HPDE6-E6E7 (cell line): Measurements from ENCODE around the gene PRKCB.
"Not testable (repeated sequence)": the region's sequence is repeated elsewhere in the genome, so short reads cannot be mapped to it uniquely, and the experiment has no call there.

Experiments used
- DNase-seq: peaks from one replicate; pipeline ENCODE4 v3.0.0; 2011; ENCODE audit warnings: missing footprints; ENCODE audit errors: extremely low spot score

PRKCB gene

DNA sequence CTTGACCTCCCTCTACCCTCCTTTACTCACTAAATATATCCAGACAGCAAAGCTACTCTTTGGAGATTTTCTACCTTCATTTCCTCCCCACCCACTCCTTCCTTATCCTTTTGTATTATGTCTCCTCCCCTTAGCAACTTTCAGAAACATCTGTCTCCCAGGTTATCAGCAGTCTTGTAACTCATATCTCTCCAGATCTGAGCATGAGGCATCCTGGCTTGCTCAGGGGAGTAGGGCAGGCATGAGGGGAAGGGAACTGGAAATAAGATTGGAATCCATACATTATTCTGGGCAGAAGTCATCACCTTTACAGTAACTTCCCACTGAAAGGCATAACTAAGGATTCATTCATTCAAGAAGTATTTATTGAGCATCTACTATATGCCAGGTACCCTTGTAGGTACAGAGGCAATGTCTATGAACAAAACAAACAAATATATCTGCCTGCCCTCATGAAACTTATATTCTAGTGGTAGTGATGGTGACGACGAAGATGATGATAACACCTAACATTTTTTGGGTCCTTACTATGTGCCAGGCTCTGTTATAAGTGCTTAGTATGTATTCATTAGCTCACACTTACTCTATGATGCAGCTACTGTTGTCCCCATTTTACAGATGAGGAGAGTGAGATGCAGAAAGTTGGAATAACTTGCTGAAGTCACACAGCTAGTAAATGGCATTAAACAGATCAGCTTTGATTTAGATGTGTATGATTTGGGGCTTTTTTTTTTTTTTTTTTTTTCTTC, 296.4 kb downstream of the PRKCB start:
- no peak for DNase-seq

DNA sequence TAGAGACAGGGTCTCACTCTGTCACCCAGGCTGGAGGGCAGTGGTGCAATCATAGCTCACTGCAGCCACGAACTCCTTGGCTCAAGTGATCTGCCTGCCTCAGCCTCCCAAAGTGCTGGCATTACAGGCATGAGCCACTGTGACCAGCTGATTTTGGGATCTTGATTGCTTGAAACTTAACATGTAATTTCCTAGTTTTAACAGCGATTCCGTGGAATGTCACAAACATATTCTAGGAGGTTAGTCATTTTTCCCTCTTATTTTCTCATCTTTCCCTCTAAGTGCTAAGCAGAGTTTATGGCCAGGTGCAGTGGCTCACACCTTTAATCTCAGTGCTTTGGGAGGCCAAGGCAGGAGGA, 297.0 kb downstream of the PRKCB start:
- no peak for DNase-seq

DNA sequence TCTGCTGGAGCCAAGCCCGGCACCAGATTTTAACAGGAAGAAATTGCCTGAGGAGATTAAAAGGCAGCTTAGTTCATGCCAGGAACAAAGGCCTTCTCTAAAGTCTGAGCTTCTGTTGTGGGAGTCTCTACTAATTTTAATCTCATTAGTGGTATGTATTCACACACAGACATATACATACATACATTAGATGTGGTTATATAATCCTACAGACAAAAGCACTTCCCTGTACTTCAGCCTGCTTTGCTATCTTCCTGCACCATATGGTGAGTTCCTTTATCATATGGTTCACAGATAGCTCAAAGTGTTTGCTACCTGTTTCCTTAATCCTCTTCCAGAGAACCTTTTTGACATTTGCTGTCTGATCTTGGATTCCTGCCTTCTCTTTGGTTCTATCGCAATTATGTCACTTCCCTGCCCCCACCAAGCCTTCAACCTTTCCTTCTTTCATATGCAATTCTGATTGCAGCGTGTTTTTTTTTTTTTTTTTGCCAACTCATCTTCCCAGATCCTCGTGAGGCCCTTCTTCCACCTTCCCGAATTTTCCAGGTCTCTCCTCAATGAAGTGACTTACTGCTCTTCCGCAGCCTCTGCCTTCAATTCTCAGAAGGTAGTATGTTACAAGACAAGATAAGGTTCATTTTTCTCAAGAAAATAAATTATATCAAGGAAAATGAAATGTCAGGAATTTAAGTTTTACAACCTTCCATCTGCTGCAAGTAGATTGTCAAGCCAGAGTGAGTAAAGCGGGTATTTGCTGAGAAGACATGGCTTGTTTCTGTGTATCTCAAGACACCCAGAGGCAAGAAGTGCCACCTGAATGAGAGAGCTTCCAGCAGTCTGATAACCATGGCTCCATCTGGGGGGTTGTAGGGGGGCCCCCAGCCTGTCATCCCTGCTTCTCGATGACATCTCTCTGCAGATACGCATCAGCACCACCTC, 300.1 kb downstream of the PRKCB start:
- DNase-seq: no peak

DNA sequence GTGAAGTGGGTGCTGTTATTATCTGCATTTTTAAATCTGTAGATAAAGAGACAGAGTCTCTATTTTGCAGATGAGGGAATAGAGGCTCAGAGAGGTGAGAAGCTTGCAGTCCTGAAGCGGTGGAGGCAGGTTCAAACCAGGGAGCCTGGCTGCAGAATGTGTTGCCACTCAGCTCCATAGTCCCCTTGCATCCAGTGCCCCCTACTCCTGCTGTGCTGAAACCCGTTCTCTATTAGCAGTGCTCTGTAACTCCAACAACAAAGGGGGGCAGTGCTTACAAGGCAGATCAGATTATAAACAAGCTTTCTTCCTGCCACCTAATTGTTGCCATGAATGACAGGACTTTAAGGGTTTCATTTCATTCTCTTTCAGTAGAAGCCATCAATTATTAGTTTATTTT, 302.2 kb downstream of the PRKCB start:
- no peak for DNase-seq

DNA sequence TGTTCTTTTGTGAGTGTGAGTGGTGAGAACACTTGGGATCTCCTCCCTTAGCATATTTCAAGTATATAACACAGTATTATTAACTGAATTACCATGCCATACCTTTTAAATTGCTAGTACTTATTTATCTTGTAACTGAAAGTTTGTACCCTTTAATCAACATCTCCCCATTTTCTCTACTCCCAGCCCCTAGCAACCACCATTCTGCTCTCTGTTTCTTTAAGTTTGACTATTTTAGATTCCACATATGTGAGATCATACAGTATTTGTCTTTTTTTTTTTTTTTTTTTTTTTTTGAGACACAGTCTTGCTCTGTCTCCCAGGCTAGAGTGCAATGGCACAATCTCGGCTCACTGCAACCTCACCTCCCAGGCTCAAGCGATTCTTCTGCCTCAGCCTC, 302.8 kb downstream of the PRKCB start:
- DNase-seq: no peak

- no peak for DNase-seq
These were observed 303.5 kb downstream of the PRKCB start for GRCh38 chr16:24139282-24139681.

GRCh38 chr16:24140730-24141129, 304.9 kb downstream of the PRKCB start:
- DNase-seq: no peak

DNA sequence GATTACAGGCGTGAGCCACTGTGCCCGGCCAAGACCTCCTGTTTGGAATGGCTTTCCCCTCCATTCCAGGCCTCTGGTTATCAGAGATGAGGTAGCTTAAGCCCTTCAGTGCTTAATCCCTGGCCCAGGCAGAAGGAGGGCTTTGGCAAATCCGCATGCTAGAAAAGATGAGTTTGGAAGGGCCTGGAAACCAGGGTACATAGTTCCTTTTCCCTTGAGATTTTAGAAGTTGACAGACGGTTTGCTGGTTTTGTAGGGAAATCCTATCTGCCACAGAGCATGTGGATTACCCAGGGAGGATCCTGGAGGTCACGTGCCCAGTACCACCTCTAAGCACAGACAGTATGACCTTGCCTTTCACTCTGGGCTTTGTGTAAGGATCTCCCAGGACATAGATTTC, 305.7 kb downstream of the PRKCB start:
- DNase-seq: no peak

GRCh38 chr16:24141917-24142316, 306.1 kb downstream of the PRKCB start:
- no peak for DNase-seq

DNA sequence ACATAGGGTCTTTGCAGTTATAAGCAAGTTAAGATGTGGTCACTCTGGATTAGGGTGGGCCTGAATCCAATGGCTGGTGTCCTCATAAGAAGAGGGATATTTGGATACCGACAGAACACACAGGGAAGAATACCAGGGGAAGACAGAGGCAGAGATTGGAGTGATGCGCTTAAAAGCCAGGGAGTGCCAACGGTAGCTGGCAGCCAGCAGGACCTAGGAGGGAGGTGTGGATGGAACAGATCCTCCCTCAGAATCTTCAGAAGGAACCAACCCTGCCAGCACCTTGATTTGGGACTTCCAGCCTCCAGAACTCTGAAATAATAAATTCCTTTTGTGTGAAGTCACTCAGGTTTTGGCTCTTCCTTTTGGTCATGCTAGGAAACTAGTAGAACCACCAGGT, 310.1 kb downstream of the PRKCB start:
- no peak for DNase-seq

DNA sequence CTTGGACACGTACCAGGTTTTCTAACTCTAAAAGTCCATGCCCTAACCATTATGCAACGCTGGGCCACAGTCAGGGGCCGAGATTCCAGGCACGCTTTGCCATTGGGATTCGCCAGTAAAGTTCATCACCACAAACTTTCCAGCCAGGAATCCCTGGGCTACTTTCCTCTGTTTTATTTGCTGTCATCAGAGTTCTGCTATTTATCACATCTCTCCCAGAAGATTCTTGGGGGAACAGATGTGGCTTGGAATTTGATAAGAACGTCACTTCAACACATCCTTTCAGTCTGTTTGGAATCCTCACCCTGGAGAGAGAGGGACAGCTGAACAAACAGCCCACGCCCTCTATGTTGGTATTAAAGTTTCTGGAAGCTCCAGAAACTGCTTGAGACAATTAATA, 310.7 kb downstream of the PRKCB start:
- DNase-seq: no peak

DNA sequence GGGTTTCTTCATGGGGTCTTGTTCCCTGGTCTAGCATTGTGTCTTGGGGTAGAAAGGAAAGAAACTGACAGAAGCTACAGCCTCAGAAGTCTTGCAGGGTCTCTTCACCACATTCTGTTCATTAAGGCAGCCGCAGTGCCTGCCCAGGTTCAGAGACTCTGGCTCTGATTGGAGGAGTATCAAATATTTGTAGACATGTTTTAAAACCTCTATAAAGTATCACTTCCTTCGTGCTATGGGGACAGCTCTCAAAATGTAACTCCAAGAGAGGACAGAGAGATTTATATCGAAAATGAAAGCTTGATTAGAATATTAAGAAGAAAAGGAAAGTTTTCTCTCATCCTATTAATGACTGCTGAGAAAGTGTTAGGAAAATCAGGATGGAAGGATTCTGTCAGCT, 313.3 kb downstream of the PRKCB start:
- no peak for DNase-seq

DNA sequence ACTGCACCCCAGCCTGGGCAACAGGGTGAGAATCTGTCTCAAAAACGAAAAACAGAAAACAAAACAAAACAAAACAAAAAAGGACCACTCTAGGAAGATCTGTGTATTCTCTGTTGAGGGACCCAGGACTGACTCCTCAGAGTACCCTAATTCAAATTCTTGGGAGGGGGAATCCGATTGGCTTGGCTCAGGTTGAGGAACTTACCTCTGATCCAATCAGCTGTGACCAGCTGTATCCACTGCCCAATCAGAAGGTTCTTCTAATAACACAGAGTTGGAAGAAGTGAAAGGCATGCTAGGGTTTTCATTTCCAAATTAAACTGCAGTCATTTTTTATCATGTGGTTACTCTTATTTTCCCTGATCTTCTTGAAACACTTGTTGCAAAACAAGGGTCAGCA, 314.5 kb downstream of the PRKCB start:
- no peak for DNase-seq

DNA sequence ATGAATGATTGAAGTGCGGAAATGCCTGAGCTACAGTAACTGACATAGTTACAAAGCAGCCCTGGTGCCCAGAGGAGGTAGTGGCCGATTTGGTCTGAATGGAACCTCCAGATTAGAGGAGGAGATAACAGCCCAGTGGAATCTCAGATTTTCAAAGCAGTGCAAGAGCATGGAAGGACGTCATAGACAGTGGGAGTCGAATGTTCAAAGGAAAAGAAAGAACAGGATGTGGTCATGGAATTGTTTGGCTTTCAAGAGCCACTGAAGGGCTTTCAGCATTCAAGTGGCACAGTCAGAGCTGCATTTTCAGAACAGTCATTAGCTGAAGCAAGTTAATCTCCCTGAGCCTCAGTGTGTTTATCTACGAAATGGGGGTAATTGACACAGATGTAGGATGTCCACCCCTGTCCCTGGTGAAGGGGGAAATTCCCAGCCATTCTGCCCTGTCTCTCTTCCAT, 315.7 kb downstream of the PRKCB start:
- no peak for DNase-seq

DNA sequence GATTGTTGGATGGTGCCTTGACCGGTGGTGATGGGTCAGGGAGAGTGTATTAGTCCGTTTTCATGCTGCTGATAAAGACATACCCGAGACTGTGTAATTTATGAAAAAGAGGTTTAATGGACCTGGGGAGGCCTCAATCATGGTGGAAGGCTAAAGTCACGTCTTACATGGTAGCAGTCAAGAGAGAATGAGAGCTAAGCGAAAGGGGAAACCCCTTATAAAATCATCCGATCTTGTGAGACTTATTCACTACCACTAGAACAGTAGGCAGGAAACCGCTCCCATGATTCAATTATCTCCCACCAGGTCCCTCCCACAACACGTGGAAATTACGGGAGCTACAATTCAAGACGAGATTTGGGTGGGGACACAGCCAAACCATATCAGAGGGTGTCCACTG, 316.3 kb downstream of the PRKCB start:
- not testable (repeated sequence) for DNase-seq

DNA sequence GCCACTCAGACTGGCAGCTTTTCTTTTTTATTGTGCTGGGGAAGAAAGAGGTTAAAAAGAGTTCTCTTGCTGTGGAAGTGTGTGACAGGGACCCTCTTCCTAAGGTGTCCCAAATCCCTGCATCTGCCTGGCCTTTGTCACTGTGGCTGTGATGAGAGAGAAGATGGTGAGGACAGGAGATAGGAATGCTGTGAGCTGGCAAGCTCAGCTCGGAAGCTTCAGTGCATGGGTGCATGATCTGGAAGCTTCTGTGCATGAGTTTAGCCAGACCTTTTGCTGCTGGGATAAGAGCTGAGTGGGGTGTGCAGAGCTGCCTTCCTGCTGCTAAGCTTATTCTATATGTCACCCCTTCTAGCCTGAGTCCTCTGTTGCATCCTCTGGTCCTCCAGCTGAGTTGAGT, 317.0 kb downstream of the PRKCB start:
- no peak for DNase-seq

DNA sequence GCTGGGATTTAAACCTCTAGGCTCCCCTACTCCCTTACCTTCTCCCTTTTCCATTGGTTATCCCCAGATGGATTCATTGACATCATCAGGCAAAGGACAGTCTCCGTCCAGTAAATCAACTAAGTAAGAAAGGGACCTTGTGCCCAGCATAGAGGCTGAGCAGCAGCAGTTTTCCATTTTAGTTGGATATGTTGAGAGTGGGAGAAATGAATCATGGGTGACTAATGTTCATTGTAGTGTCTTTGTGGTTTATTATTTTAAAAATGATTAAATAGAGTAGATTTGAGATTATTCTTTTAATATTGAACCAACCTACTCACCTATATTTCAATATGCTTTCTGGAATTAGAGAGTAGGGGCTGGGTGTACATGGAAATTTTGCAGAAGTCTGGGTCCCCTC, 321.0 kb downstream of the PRKCB start:
- no peak for DNase-seq

DNA sequence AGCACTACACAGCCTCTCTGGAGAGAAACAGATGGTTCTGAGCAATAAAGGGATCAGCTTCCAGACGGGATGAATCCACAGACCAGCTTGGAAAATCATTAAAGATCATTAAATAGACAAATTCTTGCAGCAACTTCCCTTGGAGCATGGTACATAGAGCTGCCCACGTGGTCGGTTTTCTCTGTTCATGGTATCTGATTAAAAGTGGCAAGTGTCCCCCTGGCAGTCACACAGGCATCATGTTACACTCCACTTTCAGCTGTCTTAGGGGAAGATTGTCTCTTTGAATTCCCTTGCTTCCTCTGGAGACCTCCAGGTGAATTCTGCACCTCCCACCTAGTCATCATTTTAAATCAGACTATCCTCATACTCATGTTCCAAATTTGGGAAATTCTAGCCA, 328.2 kb downstream of the PRKCB start:
- DNase-seq: no peak

- no peak for DNase-seq
These were observed 328.6 kb downstream of the PRKCB start for GRCh38 chr16:24164416-24164815.

GRCh38 chr16:24165273-24165672, 329.5 kb downstream of the PRKCB start:
- DNase-seq: no peak

DNA sequence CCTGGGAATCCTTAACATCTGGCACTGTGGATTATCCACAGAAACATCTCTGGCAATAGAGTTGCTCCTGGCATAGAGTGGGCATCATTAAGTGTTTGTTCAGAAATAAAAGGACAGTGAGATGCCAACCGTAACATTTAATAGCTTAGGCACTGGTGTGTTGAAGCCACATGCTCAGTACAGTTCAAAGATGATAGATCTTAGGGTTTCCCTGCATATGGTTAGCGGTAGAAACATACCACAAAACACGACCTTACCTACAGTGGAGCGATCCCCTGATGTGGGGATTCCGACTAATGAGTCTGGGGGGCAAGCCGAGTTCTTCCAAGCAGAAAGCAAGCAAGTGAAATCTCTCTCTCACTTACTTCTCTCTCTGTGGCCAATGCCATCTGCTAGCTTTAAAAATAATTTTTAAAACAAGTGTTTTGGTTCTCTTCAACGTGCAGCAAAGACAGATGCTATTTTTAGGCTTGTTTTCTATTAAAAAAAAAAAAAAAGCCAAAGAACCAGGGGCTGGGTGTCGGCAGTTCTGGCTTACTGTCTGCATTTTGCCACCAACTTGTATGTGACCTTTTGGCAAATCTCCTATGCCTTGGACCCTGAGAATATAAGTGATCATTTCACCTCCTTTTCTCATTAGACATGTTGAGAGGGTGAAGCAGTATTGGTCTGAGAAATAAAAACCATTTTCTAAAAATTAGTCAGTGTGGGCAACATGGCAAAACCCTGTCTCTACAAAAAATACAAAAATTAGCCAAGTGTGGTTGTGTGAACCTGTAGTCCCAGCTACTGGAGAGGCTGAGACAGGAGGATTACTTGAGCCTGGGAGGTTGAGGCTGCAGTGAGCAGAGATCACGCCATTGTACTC, 331.1 kb downstream of the PRKCB start:
- DNase-seq: no peak

DNA sequence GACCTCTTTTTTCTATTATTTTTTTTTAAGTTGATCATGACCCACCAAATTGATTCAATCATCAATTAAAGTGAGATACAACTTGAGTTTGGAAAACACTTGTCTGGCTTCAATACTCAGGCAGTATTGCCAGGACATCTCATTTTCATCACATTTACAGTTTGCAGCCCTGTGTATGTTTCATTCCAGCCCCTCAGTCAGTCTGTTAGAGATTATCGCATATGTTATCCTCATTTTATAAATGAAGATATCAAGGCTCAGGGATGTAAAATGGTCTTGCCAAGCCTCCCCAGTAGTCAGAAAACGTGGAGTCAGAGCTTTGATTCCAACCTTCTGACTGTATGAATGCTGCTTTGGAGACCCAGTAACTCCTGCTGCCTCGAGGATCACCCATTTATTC, 333.1 kb downstream of the PRKCB start:
- no peak for DNase-seq
